AG10803 (cell line): ENCODE data around the gene MRPL57.
"Not testable (repeated sequence)": the region's sequence is repeated elsewhere in the genome, so short reads cannot be mapped to it uniquely, and the experiment has no call there.

Experiments
- DNase-seq: peaks from one replicate; pipeline ENCODE4 v3.0.0; 2010; ENCODE audit warnings: low read depth
- H3K4me3 ChIP-seq: 2 replicates; pipeline ENCODE4 v1.5.1; 2011; ENCODE audit warnings: mild to moderate bottlenecking, low read length, control low read depth
- TF ChIP-seq, protein P1 (sequence below): conservative IDR thresholded peaks from 2 replicates; pipeline ENCODE4 v1.5.1; 2011; ENCODE audit warnings: mild to moderate bottlenecking, low read length, control low read depth, inconsistent platforms

Gene MRPL57

DNA sequence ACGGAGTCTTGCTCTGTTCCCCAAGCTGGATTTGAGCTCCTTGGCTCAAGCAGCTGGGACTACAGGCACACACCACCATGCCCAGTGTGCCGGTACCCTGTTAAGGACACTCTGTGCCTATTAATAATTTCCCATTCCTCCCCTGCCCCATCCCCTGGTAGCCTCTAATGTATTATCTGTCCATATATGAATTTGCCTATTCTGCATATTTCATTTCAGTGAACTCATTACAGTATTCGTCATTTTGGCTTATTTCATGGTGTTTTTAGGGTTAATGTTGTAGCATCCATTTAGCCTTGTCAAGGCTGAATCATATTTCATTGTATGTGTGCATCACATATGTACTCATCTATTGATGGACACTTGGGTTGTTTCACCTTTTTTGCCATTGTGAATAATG, 33.7 kb upstream of the MRPL57 start:
- no peak overlapping the region for H3K4me3 ChIP-seq
- no peak for DNase-seq
- TF ChIP-seq, protein P1, sequence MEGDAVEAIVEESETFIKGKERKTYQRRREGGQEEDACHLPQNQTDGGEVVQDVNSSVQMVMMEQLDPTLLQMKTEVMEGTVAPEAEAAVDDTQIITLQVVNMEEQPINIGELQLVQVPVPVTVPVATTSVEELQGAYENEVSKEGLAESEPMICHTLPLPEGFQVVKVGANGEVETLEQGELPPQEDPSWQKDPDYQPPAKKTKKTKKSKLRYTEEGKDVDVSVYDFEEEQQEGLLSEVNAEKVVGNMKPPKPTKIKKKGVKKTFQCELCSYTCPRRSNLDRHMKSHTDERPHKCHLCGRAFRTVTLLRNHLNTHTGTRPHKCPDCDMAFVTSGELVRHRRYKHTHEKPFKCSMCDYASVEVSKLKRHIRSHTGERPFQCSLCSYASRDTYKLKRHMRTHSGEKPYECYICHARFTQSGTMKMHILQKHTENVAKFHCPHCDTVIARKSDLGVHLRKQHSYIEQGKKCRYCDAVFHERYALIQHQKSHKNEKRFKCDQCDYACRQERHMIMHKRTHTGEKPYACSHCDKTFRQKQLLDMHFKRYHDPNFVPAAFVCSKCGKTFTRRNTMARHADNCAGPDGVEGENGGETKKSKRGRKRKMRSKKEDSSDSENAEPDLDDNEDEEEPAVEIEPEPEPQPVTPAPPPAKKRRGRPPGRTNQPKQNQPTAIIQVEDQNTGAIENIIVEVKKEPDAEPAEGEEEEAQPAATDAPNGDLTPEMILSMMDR: no peak

DNA sequence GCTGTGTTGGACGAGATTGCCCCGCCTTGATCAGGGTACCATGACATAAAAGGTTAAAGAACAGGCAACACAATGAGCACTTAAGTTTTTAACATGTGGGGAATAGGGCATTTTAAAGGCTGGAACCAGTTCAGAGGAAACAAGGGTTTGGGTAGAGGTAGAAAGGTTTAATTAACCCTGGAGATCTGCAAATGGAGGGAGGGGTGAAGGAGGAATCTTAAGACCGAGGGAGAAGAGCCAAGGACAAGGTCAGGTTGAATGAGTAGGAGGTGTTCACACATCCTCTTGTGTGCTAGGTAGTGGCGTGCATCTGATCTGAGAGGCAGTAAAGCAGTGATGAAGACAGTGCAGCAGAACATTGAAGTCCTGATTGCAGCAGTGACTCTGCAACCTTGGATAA, 28.6 kb upstream of the MRPL57 start:
- TF ChIP-seq, protein P1: no peak
- H3K4me3 ChIP-seq: no peak overlapping the region
- DNase-seq: no peak

DNA sequence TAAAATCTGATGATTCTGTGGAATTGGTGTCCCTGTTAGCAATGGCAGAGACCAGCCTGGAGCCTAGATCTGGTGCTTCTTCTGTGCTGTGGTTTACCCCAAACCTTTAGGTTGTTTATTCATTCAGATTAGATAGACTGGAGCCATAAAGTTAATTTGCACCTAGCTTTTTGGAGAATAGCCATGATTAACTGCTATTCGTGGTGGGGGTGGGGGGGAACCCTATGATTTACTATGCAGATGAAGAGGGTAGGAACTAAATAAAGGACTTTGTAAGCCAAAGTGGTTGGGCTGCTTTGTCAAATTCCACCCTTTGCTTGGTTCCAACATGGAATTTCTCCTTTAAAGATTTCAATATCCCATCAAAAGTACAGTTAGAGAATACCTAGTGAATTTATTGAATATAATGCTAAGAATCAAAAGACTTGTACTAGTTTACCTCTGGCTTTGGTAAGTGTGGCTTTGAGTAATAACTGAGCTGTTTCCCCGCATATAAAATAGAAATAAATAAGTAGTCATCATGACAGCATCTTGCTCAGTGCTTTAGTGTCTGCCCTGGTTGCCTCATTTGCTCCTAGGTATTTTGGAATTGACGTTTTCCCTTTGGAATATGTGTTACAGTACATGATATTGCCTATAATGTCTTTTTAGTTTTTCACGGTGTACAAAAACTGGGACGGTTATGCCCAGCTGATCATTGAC, 27.8 kb upstream of the MRPL57 start:
- TF ChIP-seq, protein P1: no peak
- no peak overlapping the region for H3K4me3 ChIP-seq
- no peak for DNase-seq

DNA sequence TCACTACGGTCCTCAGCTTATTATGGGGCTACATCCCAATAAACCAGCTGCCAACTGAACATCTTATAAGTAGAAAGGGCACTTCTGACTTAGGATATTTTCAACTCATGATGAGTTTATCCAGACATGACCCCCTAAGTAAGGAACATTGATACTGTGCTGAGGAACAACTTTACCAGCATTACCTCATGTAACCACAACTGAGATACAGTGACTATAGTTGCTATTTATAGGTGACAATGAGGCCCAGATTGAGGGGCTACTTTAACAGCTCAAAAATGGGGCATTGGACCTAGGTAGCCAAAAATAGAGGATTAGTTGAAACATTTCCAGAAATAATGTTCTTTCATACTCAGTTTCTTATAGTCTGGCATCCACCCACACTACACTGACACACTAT, 26.9 kb upstream of the MRPL57 start:
- no peak for DNase-seq
- no peak overlapping the region for H3K4me3 ChIP-seq
- TF ChIP-seq, protein P1: no peak

DNA sequence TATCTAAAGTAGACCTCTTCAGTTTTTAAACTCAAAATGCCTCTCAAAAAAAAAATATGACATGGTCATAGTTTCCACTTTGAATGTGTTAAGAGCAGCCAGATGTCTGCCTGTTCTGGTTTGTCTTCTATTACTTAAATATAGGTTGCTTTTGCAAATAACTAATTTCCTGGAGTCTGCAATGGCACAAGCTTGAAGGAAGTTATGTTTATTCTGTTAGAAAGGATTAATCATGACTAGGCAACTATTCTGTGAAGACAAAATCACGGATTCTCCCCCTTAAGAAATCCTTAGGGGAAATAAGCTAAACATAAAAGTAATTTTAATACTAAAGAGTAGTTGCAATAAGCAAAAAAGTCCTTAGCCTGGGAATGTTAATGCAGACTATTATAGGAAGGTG, 26.4 kb upstream of the MRPL57 start:
- TF ChIP-seq, protein P1: no peak
- H3K4me3 ChIP-seq: no peak overlapping the region
- DNase-seq: no peak

DNA sequence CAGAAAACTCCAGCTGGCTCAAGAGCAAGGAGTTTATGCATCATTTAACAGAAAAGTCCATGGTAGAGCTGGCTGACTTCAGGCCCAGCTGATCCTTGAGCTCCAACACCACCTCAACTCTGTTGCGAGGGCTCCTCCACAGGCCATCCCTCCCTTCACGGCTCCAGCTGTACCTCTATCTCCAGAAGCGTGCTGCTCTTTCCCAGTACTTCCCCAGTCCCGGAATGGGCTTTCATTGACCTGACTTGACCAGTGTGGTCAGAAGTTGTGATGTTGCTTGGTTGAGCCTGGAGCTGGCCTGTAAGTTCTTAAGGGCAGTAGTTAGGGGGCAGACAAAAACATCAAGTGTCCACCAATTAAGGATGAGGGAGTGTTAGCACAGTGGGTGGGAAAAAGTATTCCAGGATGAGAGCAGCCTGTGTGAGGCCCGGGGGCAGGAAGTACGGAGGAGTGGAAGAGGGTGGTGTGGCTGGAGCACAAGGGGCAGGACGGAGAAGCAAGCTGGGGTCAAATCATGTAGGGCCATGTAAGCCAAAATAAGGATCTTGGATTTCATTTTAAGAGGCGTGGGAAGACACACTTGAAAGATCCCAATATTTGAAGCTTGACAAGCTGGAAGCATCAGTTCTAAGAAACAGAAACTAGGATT, 24.1 kb upstream of the MRPL57 start:
- no peak for DNase-seq
- no peak overlapping the region for H3K4me3 ChIP-seq
- TF ChIP-seq, protein P1: no peak

DNA sequence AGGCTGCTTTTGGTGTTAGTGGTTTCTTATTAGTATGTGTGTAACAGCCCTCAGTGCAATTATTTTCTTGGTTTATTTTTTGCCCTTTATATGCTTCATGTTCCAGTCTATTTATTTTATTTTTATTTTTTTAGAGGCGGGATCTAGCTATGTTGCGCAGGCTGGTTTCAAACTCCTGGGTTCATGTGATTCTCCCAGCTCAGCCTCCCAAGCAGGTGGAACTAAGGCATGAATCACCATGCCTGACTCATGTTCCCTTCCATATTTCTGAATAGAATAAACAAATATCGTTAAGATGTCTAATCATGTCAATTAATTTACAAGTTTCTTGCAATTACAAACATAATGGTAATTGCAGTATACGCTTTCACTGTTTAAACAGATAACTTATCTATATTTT, 11.8 kb upstream of the MRPL57 start:
- TF ChIP-seq, protein P1: no peak
- no peak overlapping the region for H3K4me3 ChIP-seq
- DNase-seq: no peak

DNA sequence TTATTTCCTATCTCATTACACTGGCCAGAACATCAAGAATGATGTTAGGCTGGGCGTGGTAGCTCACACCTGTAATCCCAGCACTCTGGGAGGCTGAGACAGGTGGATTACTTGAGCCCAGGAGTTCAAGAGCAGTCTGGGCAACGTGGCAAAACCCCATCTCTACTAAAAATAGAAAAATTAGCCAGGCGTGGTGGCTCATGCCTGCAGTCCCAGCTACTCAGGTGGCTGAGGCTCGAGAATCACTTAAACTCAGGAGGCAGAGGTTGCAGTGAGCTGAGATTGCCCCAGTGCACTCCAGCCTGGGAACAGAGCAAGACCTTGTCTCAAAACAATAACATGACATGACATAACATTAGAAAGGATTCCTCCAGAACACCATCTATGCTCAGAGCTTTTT, 10.9 kb upstream of the MRPL57 start:
- DNase-seq, H3K4me3 ChIP-seq: not testable (repeated sequence)
